ENCODE data around the gene KATNB1. TPM values are rescaled to one million over a fixed set of nuclear protein-coding genes. Genes with fewer than 3 reads are reported as not detected.

KATNB1 gene
- total RNA-seq, 4 donors from 2014 or later = 30.6 to 54.9 (median 41.1) TPM

DNA sequence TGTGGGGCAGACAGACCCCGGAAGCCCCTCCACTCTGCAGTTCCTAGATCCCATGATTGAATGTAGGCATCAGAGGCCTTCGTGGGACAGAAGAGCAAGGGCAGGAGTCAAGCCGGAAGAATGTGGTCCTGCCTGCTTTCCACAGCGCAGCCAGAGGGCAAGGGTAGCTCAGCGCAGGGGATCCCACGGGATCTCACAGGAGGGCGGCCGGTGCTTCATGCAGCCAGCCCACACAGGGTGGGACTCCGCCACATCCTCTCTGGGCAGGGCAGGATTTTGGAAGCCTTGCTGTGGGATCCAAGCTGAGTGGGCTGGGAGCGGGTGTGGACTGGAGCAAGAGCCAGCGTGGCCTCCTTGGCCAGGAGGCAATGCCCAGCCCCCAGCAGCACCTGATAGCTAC, 13.0 kb downstream of the KATNB1 start:
- WGBS, 2 donors = 54 to 61% methylated on average over 11 of the region's 11 CpGs
- H3K4me3 ChIP-seq (ENCODE audit: low read depth, poor library complexity, severe bottlenecking) = no peak overlapping the region
- intact Hi-C loops (cut with DNase I; ENCODE audit: low total_unique reads) = no loop called here
- DNase-seq (ENCODE audit: low spot score in 2 of 2) = no peak
- no peak for TF ChIP-seq POLR2A (IDR thresholded peaks at IDR 0.05)
- TF ChIP-seq, protein P1, sequence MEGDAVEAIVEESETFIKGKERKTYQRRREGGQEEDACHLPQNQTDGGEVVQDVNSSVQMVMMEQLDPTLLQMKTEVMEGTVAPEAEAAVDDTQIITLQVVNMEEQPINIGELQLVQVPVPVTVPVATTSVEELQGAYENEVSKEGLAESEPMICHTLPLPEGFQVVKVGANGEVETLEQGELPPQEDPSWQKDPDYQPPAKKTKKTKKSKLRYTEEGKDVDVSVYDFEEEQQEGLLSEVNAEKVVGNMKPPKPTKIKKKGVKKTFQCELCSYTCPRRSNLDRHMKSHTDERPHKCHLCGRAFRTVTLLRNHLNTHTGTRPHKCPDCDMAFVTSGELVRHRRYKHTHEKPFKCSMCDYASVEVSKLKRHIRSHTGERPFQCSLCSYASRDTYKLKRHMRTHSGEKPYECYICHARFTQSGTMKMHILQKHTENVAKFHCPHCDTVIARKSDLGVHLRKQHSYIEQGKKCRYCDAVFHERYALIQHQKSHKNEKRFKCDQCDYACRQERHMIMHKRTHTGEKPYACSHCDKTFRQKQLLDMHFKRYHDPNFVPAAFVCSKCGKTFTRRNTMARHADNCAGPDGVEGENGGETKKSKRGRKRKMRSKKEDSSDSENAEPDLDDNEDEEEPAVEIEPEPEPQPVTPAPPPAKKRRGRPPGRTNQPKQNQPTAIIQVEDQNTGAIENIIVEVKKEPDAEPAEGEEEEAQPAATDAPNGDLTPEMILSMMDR (IDR thresholded peaks at IDR 0.05) = no peak

DNA sequence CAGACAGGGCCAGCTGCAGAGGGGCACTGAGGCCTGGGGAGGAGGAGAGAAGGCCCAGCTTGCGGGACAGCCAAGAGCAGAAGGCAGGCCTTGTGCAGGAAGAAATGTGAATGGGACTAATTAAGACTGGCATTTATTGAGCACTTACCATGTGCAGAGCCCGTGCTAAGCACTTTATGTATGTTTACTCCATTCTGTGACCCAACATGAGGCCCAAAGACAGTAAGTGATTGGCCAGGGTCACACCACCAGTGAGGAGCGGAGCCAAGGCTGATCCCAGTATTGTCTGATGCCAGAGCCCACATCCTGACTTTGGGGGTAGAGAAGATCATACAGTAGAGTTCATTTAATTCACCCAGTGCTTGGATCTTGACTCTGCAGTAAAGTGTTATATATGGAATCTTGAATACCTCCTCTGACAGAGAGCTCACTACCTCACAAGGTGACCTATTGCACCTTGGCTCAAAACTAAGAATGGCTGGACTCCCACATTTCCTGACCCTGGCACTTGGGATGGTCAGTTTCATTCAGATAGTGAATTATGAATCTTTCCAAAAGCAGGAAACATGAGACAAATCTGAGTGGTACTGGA, 13.6 kb downstream of the KATNB1 start:
- no peak for TF ChIP-seq POLR2A (IDR thresholded peaks at IDR 0.05)
- H3K4me3 ChIP-seq (ENCODE audit: low read depth, poor library complexity, severe bottlenecking) = no peak overlapping the region
- intact Hi-C loops (cut with DNase I; ENCODE audit: low total_unique reads) = no loop called here
- 87 to 89% methylated on average over 3 of the region's 3 CpGs for WGBS, 2 donors
- no peak for DNase-seq (ENCODE audit: low spot score in 2 of 2)

DNA sequence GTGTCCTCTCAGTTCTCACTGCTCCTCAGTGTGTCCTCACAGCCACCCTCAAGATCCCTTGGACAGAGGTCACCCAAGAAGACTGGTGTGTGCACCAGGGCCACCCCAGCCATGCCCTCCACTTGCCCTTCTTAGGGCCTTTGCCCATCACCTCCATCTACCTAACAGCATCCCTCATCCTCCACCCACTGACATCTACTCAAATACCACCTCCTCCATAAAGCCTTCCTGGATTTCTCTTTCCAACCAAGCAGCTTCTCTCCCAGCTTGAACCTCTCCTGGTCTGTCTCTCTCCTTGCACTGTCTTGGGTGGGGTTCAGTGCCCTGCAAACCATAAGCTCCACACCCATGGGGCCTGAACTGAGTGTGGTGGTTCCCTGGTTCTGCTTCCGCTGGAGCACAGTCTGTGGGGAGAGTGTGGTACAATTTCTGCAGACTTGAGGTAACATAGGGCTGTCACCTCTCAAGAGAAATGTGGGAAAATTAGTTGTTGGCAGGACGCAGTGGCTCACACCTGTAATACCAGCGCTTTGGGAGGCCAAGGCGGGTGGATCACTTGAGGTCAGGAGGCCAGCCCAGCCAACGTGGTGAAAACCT, 14.4 kb downstream of the KATNB1 start:
- no peak for DNase-seq (ENCODE audit: low spot score in 2 of 2)
- intact Hi-C loops (cut with DNase I; ENCODE audit: low total_unique reads) = loop anchor here (10.0 kb wide), 2 partner anchors 115 to 245 kb away; no protein-coding TSS in a partner anchor
- 83 to 92% methylated on average over 5 of the region's 5 CpGs for WGBS, 2 donors
- no peak overlapping the region for H3K4me3 ChIP-seq (ENCODE audit: low read depth, poor library complexity, severe bottlenecking)
- TF ChIP-seq POLR2A (IDR thresholded peaks at IDR 0.05) = no peak
- TF ChIP-seq, protein P1 (IDR thresholded peaks at IDR 0.05) = no peak

DNA sequence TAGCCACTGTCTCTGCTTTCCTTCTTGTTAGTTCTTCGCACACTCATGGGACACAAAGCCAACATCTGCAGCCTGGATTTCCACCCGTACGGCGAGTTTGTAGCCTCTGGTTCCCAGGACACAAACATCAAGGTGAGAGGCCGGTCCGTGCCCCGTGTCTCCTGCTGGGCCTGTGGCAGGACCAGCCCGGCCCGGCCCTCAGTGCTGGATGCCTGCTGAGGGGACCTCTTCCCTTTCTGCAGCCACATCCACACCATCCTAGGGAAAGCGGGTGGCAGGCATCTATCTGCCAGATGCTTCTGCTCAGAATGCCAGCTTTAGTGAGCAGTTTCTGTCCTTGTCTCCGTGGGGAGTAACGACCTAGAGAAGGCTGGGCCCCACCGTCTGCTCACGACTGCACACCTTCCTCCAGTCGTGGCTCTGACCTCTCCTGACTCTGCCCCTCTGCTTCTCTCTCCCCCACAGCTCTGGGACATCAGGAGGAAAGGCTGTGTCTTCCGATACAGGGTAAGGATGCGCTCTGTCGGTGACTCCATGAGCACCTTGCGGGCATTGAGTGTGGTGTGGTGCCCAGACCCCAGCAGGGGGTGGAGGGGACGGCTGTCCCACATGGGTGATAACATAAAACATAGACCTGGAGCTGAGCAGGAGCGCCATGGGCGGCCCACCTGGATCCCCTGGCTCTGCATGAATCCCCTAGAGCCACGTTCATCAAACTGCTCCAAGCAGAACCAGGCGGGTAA, 15.4 kb downstream of the KATNB1 start:
- no peak overlapping the region for H3K4me3 ChIP-seq (ENCODE audit: low read depth, poor library complexity, severe bottlenecking)
- TF ChIP-seq POLR2A (IDR thresholded peaks at IDR 0.05) = no peak
- TF ChIP-seq, protein P1 (IDR thresholded peaks at IDR 0.05) = no peak
- WGBS, 2 donors = 93 to 94% methylated on average over 24 of the region's 24 CpGs
- intact Hi-C loops (cut with DNase I; ENCODE audit: low total_unique reads) = loop anchor here (10.0 kb wide), 2 partner anchors 114 to 244 kb away; no protein-coding TSS in a partner anchor
- no peak for DNase-seq (ENCODE audit: low spot score in 2 of 2)

DNA sequence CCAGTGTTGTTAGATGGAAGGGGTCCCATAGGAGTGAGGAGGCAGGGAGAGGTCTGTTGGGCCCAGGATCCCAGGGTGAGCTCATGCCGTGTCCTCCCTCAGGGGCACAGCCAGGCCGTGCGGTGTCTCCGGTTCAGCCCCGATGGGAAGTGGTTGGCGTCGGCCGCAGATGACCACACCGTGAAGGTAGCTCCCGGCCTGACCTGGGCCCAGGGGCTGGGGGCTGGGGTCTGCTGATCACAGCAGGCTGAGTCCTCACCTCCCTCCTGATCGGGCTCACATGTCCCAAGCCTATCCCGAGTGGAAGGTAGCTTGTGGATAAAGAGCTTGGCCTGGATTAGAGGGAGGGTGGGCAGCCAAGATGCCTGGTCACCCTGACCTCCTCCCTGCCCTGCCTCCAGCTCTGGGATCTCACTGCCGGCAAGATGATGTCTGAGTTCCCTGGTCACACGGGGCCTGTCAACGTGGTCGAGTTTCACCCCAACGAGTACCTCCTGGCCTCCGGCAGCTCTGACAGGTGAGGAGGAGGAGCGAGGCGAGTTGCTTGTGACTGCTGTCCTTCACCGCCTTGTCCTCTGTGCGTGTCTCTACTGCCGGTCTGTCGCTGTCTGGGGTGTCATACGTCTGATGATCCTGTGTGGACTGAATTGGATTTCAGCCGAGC, 16.1 kb downstream of the KATNB1 start:
- 91% methylated on average over 26 of the region's 26 CpGs for WGBS, 2 donors
- TF ChIP-seq, protein P1 (IDR thresholded peaks at IDR 0.05) = no peak
- TF ChIP-seq POLR2A (IDR thresholded peaks at IDR 0.05) = no peak
- intact Hi-C loops (cut with DNase I; ENCODE audit: low total_unique reads) = loop anchor here (10.0 kb wide), 2 partner anchors 113 to 243 kb away; no protein-coding TSS in a partner anchor
- no peak for DNase-seq (ENCODE audit: low spot score in 2 of 2)
- H3K4me3 ChIP-seq (ENCODE audit: low read depth, poor library complexity, severe bottlenecking) = no peak overlapping the region

DNA sequence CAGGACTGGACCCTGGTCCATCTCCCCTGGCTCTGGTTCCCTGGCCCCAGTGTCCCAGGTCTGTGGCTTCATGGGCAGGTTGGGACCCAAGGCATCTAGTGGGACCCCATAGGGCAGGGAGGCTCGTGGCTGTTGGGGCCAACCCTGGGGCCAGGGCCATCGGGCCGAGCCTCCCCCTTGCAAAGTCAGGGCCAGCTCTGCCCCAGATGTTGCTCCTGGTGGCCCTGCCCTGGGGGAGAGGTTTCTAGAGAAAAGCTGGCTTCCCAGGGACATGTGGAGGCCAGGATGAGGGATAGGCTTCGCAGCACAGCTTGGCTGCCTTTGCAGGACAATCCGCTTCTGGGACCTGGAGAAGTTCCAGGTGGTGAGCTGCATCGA, 16.6 kb downstream of the KATNB1 start:
- DNase-seq (ENCODE audit: low spot score in 2 of 2) = no peak
- intact Hi-C loops (cut with DNase I; ENCODE audit: low total_unique reads) = loop anchor here (10.0 kb wide), 2 partner anchors 113 to 243 kb away; no protein-coding TSS in a partner anchor
- 75 to 85% methylated on average over 3 to 6 of the region's 6 CpGs for WGBS, 2 donors

More for the DNA sequence above, 16.6 kb downstream of the KATNB1 start:
- H3K4me3 ChIP-seq (ENCODE audit: low read depth, poor library complexity, severe bottlenecking) = no peak overlapping the region
- TF ChIP-seq, protein P1 (IDR thresholded peaks at IDR 0.05) = no peak
- no peak for TF ChIP-seq POLR2A (IDR thresholded peaks at IDR 0.05)

Data from lower leg skin (tissue), 4 donors.